Islet of Langerhans (tissue), 1 donor: ENCODE results near the gene SLC12A8.

ENCODE experiments used
- FAIRE-seq: peaks from one replicate; lab custom pipeline; 2011; peaks lifted over from hg19 to GRCh38; lab: Jason Lieb, UNC

SLC12A8 gene

GRCh38 chr3:125154110-125154509 is 58.4 kb downstream of the SLC12A8 start:
- FAIRE-seq: no peak

- no peak for FAIRE-seq
These were observed 59.6 kb downstream of the SLC12A8 start for GRCh38 chr3:125152951-125153350.

- no peak for FAIRE-seq
These were observed 60.6 kb downstream of the SLC12A8 start for GRCh38 chr3:125151916-125152315.

DNA sequence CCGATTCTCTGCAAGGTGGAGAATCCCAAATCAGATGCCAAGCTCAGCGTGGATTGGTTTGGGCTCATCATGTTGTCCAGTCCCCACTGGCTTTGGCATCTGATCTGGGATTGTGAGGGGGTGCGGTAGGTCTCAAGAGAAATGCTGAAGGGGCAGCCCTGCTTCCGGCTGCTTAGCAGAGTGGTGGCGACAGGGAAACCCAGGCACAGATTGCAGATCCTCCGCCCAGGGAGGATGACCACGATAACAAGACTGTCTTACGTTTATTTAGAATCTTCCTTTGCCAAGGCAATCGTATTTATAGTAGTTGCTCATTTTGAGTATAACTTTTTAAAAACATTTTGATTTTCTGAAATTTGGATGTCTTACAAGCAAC is 61.1 kb downstream of the SLC12A8 start:
- no peak for FAIRE-seq

GRCh38 chr3:125150525-125151441 is 61.8 kb downstream of the SLC12A8 start:
- no peak for FAIRE-seq

DNA sequence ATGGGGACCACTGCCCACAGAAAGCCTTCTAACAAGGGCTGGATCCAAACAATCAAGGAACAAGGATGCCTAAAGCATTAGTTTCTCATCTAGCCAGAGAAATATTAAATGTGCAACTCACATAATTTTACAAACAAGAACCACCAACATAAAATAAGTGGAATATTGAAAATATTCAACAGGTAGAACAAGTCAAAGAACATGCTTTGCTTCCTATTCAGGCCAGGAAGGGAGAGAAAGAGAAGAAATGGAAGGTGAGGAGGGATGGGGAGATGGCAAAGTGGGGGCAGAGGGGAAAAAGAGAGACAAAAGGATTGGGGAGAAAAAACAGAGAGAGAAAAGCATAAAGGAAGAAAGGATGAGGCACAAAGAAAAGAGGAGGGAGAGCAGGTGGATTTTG is 63.1 kb downstream of the SLC12A8 start:
- FAIRE-seq: no peak

DNA sequence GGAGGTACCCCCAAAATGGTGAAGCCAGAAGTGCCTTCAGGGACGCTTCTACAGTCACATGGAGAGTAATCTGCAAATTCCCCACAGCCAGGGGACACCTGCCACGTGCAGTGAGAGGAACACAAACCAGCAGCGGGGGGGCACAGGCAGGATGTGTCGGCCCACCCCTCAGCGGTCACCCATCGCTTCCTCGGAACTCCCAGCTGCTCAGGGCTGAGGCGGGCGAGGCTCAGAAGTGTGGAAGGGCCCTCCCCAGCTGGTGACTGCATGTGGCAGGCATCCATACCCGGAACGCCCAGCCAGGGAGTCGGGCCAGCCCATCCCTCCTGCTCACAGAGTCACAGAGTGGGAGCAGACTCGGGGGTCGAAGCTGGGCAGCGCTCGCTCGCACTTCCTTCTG is 63.7 kb downstream of the SLC12A8 start:
- FAIRE-seq: no peak

DNA sequence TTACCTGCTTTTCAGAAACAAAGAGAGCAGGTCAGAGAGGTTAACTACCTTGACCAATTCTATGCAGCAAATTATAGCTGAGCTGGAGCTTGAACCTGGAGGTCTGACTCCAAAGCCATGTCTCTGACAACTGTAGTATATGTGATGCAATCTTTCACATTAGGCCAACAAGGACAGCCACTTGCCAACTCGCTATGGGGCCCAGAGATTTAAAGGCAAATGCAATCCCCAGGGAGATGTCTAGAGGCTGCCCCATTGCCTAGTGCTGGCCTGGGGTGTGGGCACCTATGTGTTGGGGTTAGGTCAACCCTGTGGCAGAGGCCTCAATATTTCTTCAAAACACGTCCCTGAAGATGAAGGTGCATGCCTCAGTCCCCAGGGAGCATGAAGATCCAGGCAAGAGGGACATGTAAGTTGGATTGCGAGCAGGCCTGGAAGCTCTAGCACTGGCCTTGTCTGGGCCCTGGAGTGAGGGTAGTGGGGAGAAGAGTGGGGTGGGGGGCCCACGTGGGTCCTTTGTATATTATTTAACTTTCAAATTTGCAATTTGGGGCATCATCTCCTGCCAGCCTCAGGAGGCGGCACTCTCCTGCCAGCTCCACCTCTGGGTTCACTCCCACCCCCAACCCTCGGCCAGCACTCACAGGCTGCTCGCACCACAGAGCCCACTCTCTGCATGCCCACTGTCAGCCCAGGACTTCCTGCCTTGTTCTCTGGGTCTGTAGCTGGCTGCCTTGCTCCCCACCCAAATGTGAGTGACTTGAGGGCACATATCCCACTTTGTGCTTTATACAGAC is 64.3 kb downstream of the SLC12A8 start:
- no peak for FAIRE-seq

- no peak for FAIRE-seq
These were observed 65.1 kb downstream of the SLC12A8 start for GRCh38 chr3:125147491-125147820.

- FAIRE-seq: no peak
These were observed 65.7 kb downstream of the SLC12A8 start for GRCh38 chr3:125146626-125147490.

GRCh38 chr3:125145751-125146475 is 66.6 kb downstream of the SLC12A8 start:
- no peak for FAIRE-seq

- no peak for FAIRE-seq
These were observed 67.8 kb downstream of the SLC12A8 start for GRCh38 chr3:125144653-125145314.

DNA sequence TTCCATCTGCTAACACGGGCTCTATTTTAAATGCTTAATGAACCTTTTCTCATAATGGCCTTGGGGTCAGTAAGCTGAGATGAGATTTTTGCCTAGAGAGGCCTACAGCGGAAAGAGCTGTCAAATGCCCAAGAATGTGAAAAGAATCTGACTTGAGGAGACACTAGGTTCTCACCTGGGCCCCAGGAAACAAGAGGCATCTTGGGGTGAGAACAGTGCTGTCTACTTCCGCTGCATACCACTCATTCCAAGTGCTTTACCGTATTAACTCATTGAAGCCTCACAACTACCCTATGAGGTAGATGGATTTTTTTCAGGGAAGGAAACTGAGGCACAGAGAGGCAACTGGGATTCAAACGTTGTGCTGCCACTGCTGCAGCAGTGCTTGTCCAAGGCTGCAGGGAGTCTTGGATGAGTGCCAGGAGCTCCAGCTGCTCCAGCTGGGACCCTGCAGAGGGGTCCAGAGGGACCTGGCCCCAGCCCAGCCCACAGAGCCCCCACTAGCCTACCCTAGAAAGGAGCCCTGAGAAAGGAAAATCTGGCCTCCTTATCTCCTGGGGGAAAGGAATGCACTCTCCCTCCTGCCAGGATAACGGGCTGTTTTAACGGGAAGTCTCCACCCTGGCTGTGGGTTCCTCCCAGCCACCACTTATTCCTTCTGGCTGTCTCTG is 68.4 kb downstream of the SLC12A8 start:
- no peak for FAIRE-seq

- no peak for FAIRE-seq
These were observed 69.0 kb downstream of the SLC12A8 start for GRCh38 chr3:125143538-125143937.

DNA sequence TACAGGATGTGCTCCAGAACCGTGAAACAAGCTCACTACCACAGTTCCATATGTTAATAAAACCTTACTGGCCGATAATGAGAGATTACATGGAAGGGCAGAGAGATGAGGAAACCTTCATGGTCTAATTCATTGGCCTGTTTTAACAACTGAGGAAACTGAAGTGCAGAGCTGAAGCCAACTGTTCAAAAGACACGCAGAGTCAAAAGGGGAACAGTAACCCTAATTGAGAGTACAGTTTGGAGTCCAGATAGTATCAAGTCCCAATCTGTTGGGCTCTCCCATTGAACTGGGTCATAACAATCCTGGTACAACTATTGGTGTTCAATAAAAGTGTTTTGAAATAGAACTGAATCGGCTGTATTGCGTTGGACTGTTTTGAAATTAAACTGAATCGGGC is 69.6 kb downstream of the SLC12A8 start:
- no peak for FAIRE-seq

- no peak for FAIRE-seq
These were observed 70.1 kb downstream of the SLC12A8 start for GRCh38 chr3:125142420-125142778.

DNA sequence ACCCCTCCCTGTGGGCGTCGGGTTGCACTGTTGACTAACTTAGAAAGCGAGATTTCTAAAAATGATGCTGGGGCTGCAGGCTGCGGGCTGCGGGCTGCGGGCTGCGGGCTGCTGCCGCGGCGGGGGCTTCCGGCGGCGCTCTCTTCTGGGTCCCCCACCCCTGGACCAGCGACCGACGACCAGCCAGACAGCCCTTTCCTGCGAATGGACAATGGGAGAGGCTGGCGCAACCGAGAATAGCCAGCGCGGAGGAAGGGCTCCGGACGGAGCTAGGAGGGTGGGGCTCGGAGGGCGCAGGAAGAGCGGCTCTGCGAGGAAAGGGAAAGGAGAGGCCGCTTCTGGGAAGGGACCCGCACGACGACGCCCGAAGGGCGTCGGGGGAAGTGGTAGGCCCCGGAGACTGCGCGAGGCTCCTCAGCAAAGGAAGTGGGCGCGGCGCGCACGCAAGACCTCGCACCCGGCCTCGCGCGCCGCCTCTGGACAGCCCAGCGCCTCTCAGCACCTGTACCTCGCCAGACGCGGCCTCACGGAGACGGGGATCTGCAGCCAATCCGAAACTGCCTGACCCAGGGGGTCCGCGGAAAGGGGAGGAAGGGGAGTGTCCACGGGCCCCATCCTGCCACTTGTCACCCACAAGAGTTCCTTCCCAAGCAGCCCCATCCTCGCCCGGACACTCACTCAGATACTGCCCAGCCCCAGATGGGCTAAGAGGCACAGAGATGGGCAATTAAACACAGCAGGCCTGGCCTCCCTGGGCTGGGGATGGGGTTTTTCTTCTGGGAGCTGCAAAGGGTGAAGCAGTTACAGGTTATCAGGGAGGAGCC is 70.7 kb downstream of the SLC12A8 start:
- no peak for FAIRE-seq

- no peak for FAIRE-seq
These were observed 71.5 kb downstream of the SLC12A8 start for GRCh38 chr3:125140818-125141595.
